Measurements from ENCODE around the gene NKPD1. TPM values are rescaled to one million over a fixed set of nuclear protein-coding genes. Genes with fewer than 3 reads are reported as not detected.

The NKPD1 gene
- total RNA-seq, 4 donors from 2014 or later: 1.2 TPM; not detected in 3

- 84 to 87% methylated on average over 13 to 16 of the region's 16 CpGs for WGBS, 2 donors
- H3K4me1 ChIP-seq: peaks cover 0 to 30% (median 4%) of the 10 kb centered on the region in 4 donors
- H3K36me3 ChIP-seq: no peaks in the 10 kb centered on the region
- no peak for TF ChIP-seq EP300 (IDR thresholded peaks at IDR 0.05)
- H3K4me3 ChIP-seq: no peak overlapping the region
- no peak for DNase-seq (ENCODE audit: low spot score in 2 of 2)
- H3K9me3 ChIP-seq: no peaks in the 10 kb centered on the region
- no peaks in the 10 kb centered on the region for H3K27me3 ChIP-seq
- no peak overlapping the region for H3K27ac ChIP-seq
These were observed 8.1 kb upstream of the NKPD1 start for GRCh38 chr19:45168767-45169351.

- Histone ChIP-seq H3K27ac (no peak overlapping the region), H3K36me3 (no peaks in the 10 kb centered on the region), H3K9me3 (no peaks in the 10 kb centered on the region), H3K4me1 (peaks cover 0 to 25% (median 4%) of the 10 kb centered on the region in 4 donors), H3K4me3 (no peak overlapping the region), H3K27me3 (peaks cover 0 to 5% of the 10 kb centered on the region in 2 donors)
- WGBS, 2 donors: 39 to 49% methylated on average over 14 of the region's 14 CpGs
- no peak for DNase-seq (ENCODE audit: low spot score in 2 of 2)
- TF ChIP-seq EP300 (IDR thresholded peaks at IDR 0.05) (no peak), CTCF (IDR thresholded peaks at IDR 0.05) (no peak), POLR2A (IDR thresholded peaks at IDR 0.05) (no peak)
These were observed 6.0 kb upstream of the NKPD1 start for GRCh38 chr19:45166723-45167252.

- 19 to 20% methylated on average over 5 to 19 of the region's 27 CpGs for WGBS, 2 donors
- H3K9me3 ChIP-seq: no peaks in the 10 kb centered on the region
- TF ChIP-seq EP300 (IDR thresholded peaks at IDR 0.05) (no peak), POLR2A (IDR thresholded peaks at IDR 0.05) (no peak), CTCF (IDR thresholded peaks at IDR 0.05) (no peak)
- H3K4me3 ChIP-seq: no peak overlapping the region
- DNase-seq (ENCODE audit: low spot score in 2 of 2): no peak
- H3K27me3 ChIP-seq: peaks cover 0 to 26% of the 10 kb centered on the region in 2 donors
- H3K27ac ChIP-seq: no peak overlapping the region
- H3K36me3 ChIP-seq: no peaks in the 10 kb centered on the region
- H3K4me1 ChIP-seq: peaks cover 0 to 20% (median 4%) of the 10 kb centered on the region in 4 donors
These were observed 4.0 kb upstream of the NKPD1 start for GRCh38 chr19:45164577-45165335.

- peaks cover 0 to 20% (median 4%) of the 10 kb centered on the region in 4 donors for H3K4me1 ChIP-seq
- DNase-seq (ENCODE audit: low spot score in 2 of 2): no peak
- no peak overlapping the region for H3K27ac ChIP-seq
- WGBS, 2 donors: 72 to 77% methylated on average over 14 to 15 of the region's 15 CpGs
- no peak overlapping the region for H3K4me3 ChIP-seq
- TF ChIP-seq EP300 (IDR thresholded peaks at IDR 0.05): no peak
- no peak for TF ChIP-seq CTCF (IDR thresholded peaks at IDR 0.05)
- H3K36me3 ChIP-seq: no peaks in the 10 kb centered on the region
- H3K27me3 ChIP-seq: peaks cover 0 to 34% of the 10 kb centered on the region in 2 donors
- no peaks in the 10 kb centered on the region for H3K9me3 ChIP-seq
These were observed 3.1 kb upstream of the NKPD1 start for GRCh38 chr19:45163751-45164460.

- no peak overlapping the region for H3K27ac ChIP-seq
- H3K36me3 ChIP-seq: no peaks in the 10 kb centered on the region
- peaks cover 0 to 42% of the 10 kb centered on the region in 2 donors for H3K27me3 ChIP-seq
- no peak overlapping the region for H3K4me3 ChIP-seq
- no peak for DNase-seq (ENCODE audit: low spot score in 2 of 2)
- WGBS, 2 donors: 69 to 75% methylated on average over 11 to 14 of the region's 17 CpGs
- TF ChIP-seq EP300 (IDR thresholded peaks at IDR 0.05): no peak
- TF ChIP-seq POLR2A (IDR thresholded peaks at IDR 0.05): no peak
- TF ChIP-seq CTCF (IDR thresholded peaks at IDR 0.05): no peak
- H3K9me3 ChIP-seq: no peaks in the 10 kb centered on the region
- H3K4me1 ChIP-seq: peaks cover 0 to 20% (median 4%) of the 10 kb centered on the region in 4 donors
These were observed 2.4 kb upstream of the NKPD1 start for GRCh38 chr19:45163156-45163555.
